Type B pancreatic cell (in vitro differentiated cells): ENCODE measurements around the gene OR5W2. TPM values are rescaled to one million over a fixed set of nuclear protein-coding genes. Genes with fewer than 3 reads are reported as not detected.

Experiments
- DNase-seq: peaks from one replicate; pipeline ENCODE4 v3.0.0; 2021; ENCODE audit warnings: mixed read lengths; ENCODE audit not compliant: unreplicated experiment; ENCODE audit errors: extremely low spot score
- H3K27ac Mint-ChIP-seq: 2 replicates; pipeline ENCODE4 v1.8.0; 2021; ENCODE audit warnings: mild to moderate bottlenecking, mixed read lengths
- H3K27me3 Mint-ChIP-seq: 2 replicates; pipeline ENCODE4 v1.8.0; 2021; ENCODE audit warnings: mixed read lengths
- H3K36me3 Mint-ChIP-seq: 2 replicates; pipeline ENCODE4 v1.8.0; 2021; ENCODE audit warnings: mixed read lengths
- H3K4me1 Mint-ChIP-seq: one replicate; pipeline ENCODE4 v1.8.0; 2021; ENCODE audit warnings: mixed read lengths; ENCODE audit not compliant: unreplicated experiment
- H3K4me3 Mint-ChIP-seq: 2 replicates; pipeline ENCODE4 v1.8.0; 2021; ENCODE audit warnings: mild to moderate bottlenecking, mixed read lengths
- H3K9me3 Mint-ChIP-seq: 2 replicates; pipeline ENCODE4 v1.8.0; 2021; ENCODE audit warnings: mixed read lengths
- long read RNA-seq: library from polyadenylated mRNA; unstranded; transcript quantifications from one replicate; pipeline ENCODE4 v2.0.0, GENCODE V29; 2020
- total RNA-seq: library from RNA; stranded (reverse); gene quantifications from 2 replicates; pipeline ENCODE4 v1.2.1, GENCODE V29; 2021; ENCODE audit warnings: low replicate concordance
- TF ChIP-seq, protein P1 (sequence below): fragments of 200-600 bp; sonication (generic); conservative IDR thresholded peaks from 2 replicates; pipeline ENCODE4 v1.5.0; 2021; ENCODE audit warnings: antibody characterized with exemption, mild to moderate bottlenecking

The OR5W2 gene
- total RNA-seq, result not detected in 2 replicates
- long read RNA-seq, result 0 reads

GRCh38 chr11:55914482-55914881 lies at the start of gene OR5W2:
TSS of gene OR5W2 (minus strand) at chr11:55914582. CDS start at chr11:55914582, 0 bp downstream.
- TF ChIP-seq, protein P1, sequence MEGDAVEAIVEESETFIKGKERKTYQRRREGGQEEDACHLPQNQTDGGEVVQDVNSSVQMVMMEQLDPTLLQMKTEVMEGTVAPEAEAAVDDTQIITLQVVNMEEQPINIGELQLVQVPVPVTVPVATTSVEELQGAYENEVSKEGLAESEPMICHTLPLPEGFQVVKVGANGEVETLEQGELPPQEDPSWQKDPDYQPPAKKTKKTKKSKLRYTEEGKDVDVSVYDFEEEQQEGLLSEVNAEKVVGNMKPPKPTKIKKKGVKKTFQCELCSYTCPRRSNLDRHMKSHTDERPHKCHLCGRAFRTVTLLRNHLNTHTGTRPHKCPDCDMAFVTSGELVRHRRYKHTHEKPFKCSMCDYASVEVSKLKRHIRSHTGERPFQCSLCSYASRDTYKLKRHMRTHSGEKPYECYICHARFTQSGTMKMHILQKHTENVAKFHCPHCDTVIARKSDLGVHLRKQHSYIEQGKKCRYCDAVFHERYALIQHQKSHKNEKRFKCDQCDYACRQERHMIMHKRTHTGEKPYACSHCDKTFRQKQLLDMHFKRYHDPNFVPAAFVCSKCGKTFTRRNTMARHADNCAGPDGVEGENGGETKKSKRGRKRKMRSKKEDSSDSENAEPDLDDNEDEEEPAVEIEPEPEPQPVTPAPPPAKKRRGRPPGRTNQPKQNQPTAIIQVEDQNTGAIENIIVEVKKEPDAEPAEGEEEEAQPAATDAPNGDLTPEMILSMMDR, result no peak
- H3K4me1 Mint-ChIP-seq, result no peaks in the 10 kb centered on the region
- no peaks in the 10 kb centered on the region for H3K27me3 Mint-ChIP-seq
- peaks cover 9% of the 10 kb centered on the region for H3K9me3 Mint-ChIP-seq
- H3K36me3 Mint-ChIP-seq, result no peaks in the 10 kb centered on the region
- H3K4me3 Mint-ChIP-seq, result no peak within 1 kb of the TSS
- no peak for DNase-seq
- no peak within 1 kb of the TSS for H3K27ac Mint-ChIP-seq

DNA sequence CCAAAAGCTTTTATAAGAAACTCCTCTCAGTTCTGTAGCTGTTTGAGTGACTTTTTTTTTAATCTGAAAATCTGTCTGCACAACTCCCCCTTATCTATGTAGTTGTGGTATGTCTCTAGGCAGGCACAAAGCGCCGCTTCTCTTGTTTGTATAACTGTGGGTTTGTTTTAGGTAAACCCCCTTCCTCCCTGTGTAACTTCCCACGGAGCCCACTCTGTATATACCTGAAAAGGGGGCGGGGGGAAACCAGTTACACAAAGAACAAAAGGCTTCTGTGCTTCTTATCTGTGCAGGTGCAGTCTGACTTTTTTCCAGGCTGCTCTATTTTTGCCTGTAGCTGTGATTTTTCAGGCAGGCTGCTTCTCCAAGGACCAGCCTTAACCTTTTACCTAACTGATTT lies 42.1 kb upstream of the OR5W2 start:
- DNase-seq, result no peak
- Mint-ChIP-seq H3K9me3 (no peaks in the 10 kb centered on the region), H3K4me3 (no peak overlapping the region), H3K27me3 (no peaks in the 10 kb centered on the region), H3K4me1 (no peaks in the 10 kb centered on the region), H3K36me3 (no peaks in the 10 kb centered on the region), H3K27ac (no peak overlapping the region)
- TF ChIP-seq, protein P1, result no peak

GRCh38 chr11:55949330-55949729 lies 34.9 kb upstream of the OR5W2 start:
- no peak for DNase-seq
- H3K27me3 Mint-ChIP-seq, result no peaks in the 10 kb centered on the region
- TF ChIP-seq, protein P1, result no peak
- no peaks in the 10 kb centered on the region for H3K36me3 Mint-ChIP-seq
- no peak overlapping the region for H3K4me3 Mint-ChIP-seq
- no peak overlapping the region for H3K27ac Mint-ChIP-seq
- no peaks in the 10 kb centered on the region for H3K4me1 Mint-ChIP-seq
- no peaks in the 10 kb centered on the region for H3K9me3 Mint-ChIP-seq

GRCh38 chr11:55942785-55943392 lies 28.5 kb upstream of the OR5W2 start:
- Mint-ChIP-seq H3K4me3 (no peak overlapping the region), H3K4me1 (no peaks in the 10 kb centered on the region)

GRCh38 chr11:55936300-55936699 lies 21.9 kb upstream of the OR5W2 start, which contains the start of gene OR5I1:
TSS of gene OR5I1 (minus strand) at chr11:55936400. CDS start at chr11:55936400, 0 bp downstream.
- Mint-ChIP-seq H3K4me1 (no peaks in the 10 kb centered on the region), H3K27me3 (no peaks in the 10 kb centered on the region), H3K9me3 (no peaks in the 10 kb centered on the region), H3K4me3 (no peak within 1 kb of the TSS), H3K27ac (no peak within 1 kb of the TSS), H3K36me3 (no peaks in the 10 kb centered on the region)
- TF ChIP-seq, protein P1, result no peak
- no peak for DNase-seq

More at GRCh38 chr11:55942785-55943392, 28.5 kb upstream of the OR5W2 start:
- H3K9me3 Mint-ChIP-seq, result no peaks in the 10 kb centered on the region
- no peak for DNase-seq
- H3K27me3 Mint-ChIP-seq, result no peaks in the 10 kb centered on the region
- H3K36me3 Mint-ChIP-seq, result no peaks in the 10 kb centered on the region
- H3K27ac Mint-ChIP-seq, result no peak overlapping the region
- TF ChIP-seq, protein P1, result peak; percentile 83
